HCT116 (cell line): ENCODE data around the gene ZNF367. TPM values are rescaled to one million over a fixed set of nuclear protein-coding genes. Genes with fewer than 3 reads are reported as not detected.

Source experiments
- ATAC-seq: fragments of 200-7000 bp; cut with Tn5 transposase; 2 replicates; pipeline ENCODE4 v1.9.1; 2020; ENCODE audit warnings: mild to moderate bottlenecking, moderate library complexity
- BruUV-seq: library from RNA; stranded (reverse); fragments of 400-500 nt; replicated peaks from 2 replicates; lab custom pipeline; 2021; lab: Mats Ljungman, UMichigan
- CTCF ChIA-PET: fragments of 300-600 bp; sonication (Branson Sonifier 250); formaldehyde crosslinking; loops from one replicate; lab custom pipeline; 2021; ENCODE audit warnings: antibody characterized with exemption; lab: Charles Lee
- POLR2A ChIA-PET: fragments of 300-600, 350-600 bp; sonication (Branson Sonifier 250); formaldehyde crosslinking; loops from one replicate; lab custom pipeline; 2021; ENCODE audit warnings: antibody characterized with exemption; lab: Charles Lee
- RAD21 ChIA-PET, 2 experiments: fragments of 300-600 bp; sonication (Branson Sonifier 250); formaldehyde crosslinking; loops; one replicate each; lab custom pipeline; 2023; ENCODE audit warnings: low total read pairs in 2 of 2; ENCODE audit not compliant: uncharacterized antibody in 2 of 2, unreplicated experiment in 2 of 2, low non-redundant PET in 1 of 2; lab: Charles Lee
- DNase-seq: peaks from one replicate; pipeline ENCODE4 v3.0.0-alpha.2; 2010; ENCODE audit warnings: low read depth, low spot score
- H2AFZ ChIP-seq: fragments of 200-600 bp; shearing (Covaris generic), sonication (generic); 2 replicates; pipeline ENCODE4 v1.6.1; 2017; ENCODE audit warnings: low read depth, mixed run types, mixed read lengths, antibody characterized with exemption, low read length; ENCODE audit not compliant: poor library complexity, severe bottlenecking
- H3K27ac ChIP-seq: 2 replicates; pipeline ENCODE4 v1.5.1; 2012; ENCODE audit warnings: low read depth, low read length
- H3K27me3 ChIP-seq: fragments of 200-600 bp; sonication (generic); 2 replicates; pipeline ENCODE4 v1.6.1; 2016; ENCODE audit warnings: mixed run types, low read length, mixed read lengths; ENCODE audit not compliant: insufficient read depth
- H3K36me3 ChIP-seq, 2 experiments: fragments of 200-500 bp in 1 of 2; fragments of 200-600 bp in 1 of 2; sonication (Bioruptor generic) in 1 of 2; sonication (generic) in 1 of 2; 2 replicates each; pipeline versions ENCODE4 v1.5.1 to v1.6.1; 2014 to 2016; ENCODE audit warnings: low read length in 2 of 2, inconsistent platforms in 1 of 2, mixed read lengths in 1 of 2, mixed run types in 1 of 2; ENCODE audit not compliant: insufficient read depth in 2 of 2, control insufficient read depth in 1 of 2
- H3K4me1 ChIP-seq, 2 experiments: fragments of 200-600 bp in 1 of 2; sonication (generic) in 1 of 2; 2 replicates each; pipeline versions ENCODE4 v1.5.1 to v1.6.1; 2012 to 2017; ENCODE audit warnings: low read length in 2 of 2, inconsistent platforms in 1 of 2, mild to moderate bottlenecking in 1 of 2, mixed read lengths in 1 of 2, mixed run types in 1 of 2, moderate library complexity in 1 of 2; ENCODE audit not compliant: insufficient read depth in 2 of 2, control insufficient read depth in 1 of 2
- H3K4me2 ChIP-seq: fragments of 200-600 bp; sonication (generic); 2 replicates; pipeline ENCODE4 v1.6.1; 2017; ENCODE audit warnings: mixed run types, low read length, mixed read lengths
- H3K4me3 ChIP-seq, 2 experiments: fragments of 200-600 bp in 1 of 2; sonication (generic) in 1 of 2; replicated peaks in 1 of 2; 2 replicates each; pipeline ENCODE4 v1.5.1; 2011 to 2016; ENCODE audit warnings: low read length in 2 of 2, control low read depth in 1 of 2, low read depth in 1 of 2, mild to moderate bottlenecking in 1 of 2, mixed read lengths in 1 of 2, mixed run types in 1 of 2
- H3K79me2 ChIP-seq: fragments of 200-600 bp; sonication (generic); 2 replicates; pipeline ENCODE4 v1.6.1; 2017; ENCODE audit warnings: mild to moderate bottlenecking, mixed run types, low read length, moderate library complexity, mixed read lengths; ENCODE audit not compliant: insufficient read depth
- H3K9ac ChIP-seq: fragments of 200-600 bp; sonication (generic); 2 replicates; pipeline ENCODE4 v1.6.1; 2016; ENCODE audit warnings: low read length, mixed read lengths
- H3K9me2 ChIP-seq: fragments of 200-600 bp; sonication (generic), shearing (Covaris generic); 2 replicates; pipeline ENCODE4 v1.6.1; 2017; ENCODE audit warnings: mixed run types, mild to moderate bottlenecking, moderate library complexity; ENCODE audit not compliant: insufficient read depth
- H3K9me3 ChIP-seq, 2 experiments: fragments of 200-500 bp in 1 of 2; fragments of 200-600 bp in 1 of 2; sonication (Bioruptor generic) in 1 of 2; sonication (generic) in 1 of 2; 2 replicates each; pipeline ENCODE4 v1.6.1; 2014 to 2017; ENCODE audit warnings: low read length in 2 of 2, mixed read lengths in 2 of 2, inconsistent platforms in 1 of 2, low read depth in 1 of 2, mild to moderate bottlenecking in 1 of 2, mixed run types in 1 of 2, moderate library complexity in 1 of 2; ENCODE audit not compliant: control insufficient read depth in 1 of 2, insufficient read depth in 1 of 2
- H4K20me1 ChIP-seq: fragments of 200-600 bp; sonication (generic), shearing (Covaris generic); 2 replicates; pipeline ENCODE4 v1.6.1; 2017; ENCODE audit warnings: mixed run types, mild to moderate bottlenecking, moderate library complexity; ENCODE audit not compliant: insufficient read depth
- ATF3 ChIP-seq: IDR thresholded peaks from 2 replicates; pipeline ENCODE4 v1.6.1; 2012
- CBX3 ChIP-seq: IDR thresholded peaks from 2 replicates; pipeline ENCODE4 v1.6.1; 2012; ENCODE audit warnings: low read depth
- ELF1 ChIP-seq: IDR thresholded peaks from 2 replicates; pipeline ENCODE4 v1.6.1; 2012; ENCODE audit warnings: low read depth, borderline replicate concordance
- EZH2 ChIP-seq: fragments of 200-600 bp; sonication (generic); IDR thresholded peaks from 2 replicates; pipeline ENCODE4 v1.6.1; 2017; ENCODE audit warnings: antibody characterized with exemption, mixed run types
- EZH2phosphoT487 ChIP-seq: fragments of 200-600 bp; IDR thresholded peaks from 2 replicates; pipeline ENCODE4 v1.6.1; 2018; ENCODE audit warnings: antibody characterized with exemption, borderline replicate concordance
- JUND ChIP-seq: IDR thresholded peaks from 2 replicates; pipeline ENCODE4 v1.6.1; 2012
- MAX ChIP-seq: IDR thresholded peaks from 2 replicates; pipeline ENCODE4 v1.6.1; 2012
- POLR2A ChIP-seq: IDR thresholded peaks from 2 replicates; pipeline ENCODE4 v1.7.0; 2011; ENCODE audit warnings: borderline replicate concordance; ENCODE audit not compliant: insufficient read depth, insufficient read length; ENCODE audit errors: extremely low read depth
- POLR2AphosphoS5 ChIP-seq: IDR thresholded peaks from 2 replicates; pipeline ENCODE4 v1.6.1; 2011; ENCODE audit warnings: mild to moderate bottlenecking, low read depth, low read length, moderate library complexity
- RAD21 ChIP-seq: IDR thresholded peaks from 2 replicates; pipeline ENCODE4 v1.6.1; 2012; ENCODE audit warnings: low read depth, mild to moderate bottlenecking
- REST ChIP-seq: IDR thresholded peaks from 2 replicates; pipeline ENCODE4 v1.6.1; 2012; ENCODE audit warnings: low read depth
- SIN3A ChIP-seq: IDR thresholded peaks from 2 replicates; pipeline ENCODE4 v1.6.1; 2012; ENCODE audit warnings: low read depth
- SP1 ChIP-seq: IDR thresholded peaks from 2 replicates; pipeline ENCODE4 v1.6.1; 2012; ENCODE audit warnings: low read depth
- TCF7L2 ChIP-seq: IDR thresholded peaks from 2 replicates; pipeline ENCODE4 v1.7.0; 2011; ENCODE audit warnings: borderline replicate concordance, inconsistent platforms; ENCODE audit not compliant: insufficient read depth, insufficient read length; ENCODE audit errors: extremely low read depth
- YY1 ChIP-seq: IDR thresholded peaks from 2 replicates; pipeline ENCODE4 v1.6.1; 2011; ENCODE audit warnings: low read length, low read depth, moderate library complexity, mild to moderate bottlenecking; ENCODE audit not compliant: insufficient replicate concordance; ENCODE audit errors: extremely low read depth
- ZBTB33 ChIP-seq: IDR thresholded peaks from 2 replicates; pipeline ENCODE4 v1.6.1; 2011; ENCODE audit warnings: mild to moderate bottlenecking, low read length, moderate library complexity; ENCODE audit not compliant: insufficient replicate concordance; ENCODE audit errors: extremely low read depth
- ZNF274 ChIP-seq: fragments of 200-500 bp; sonication (Bioruptor generic); IDR thresholded peaks from 2 replicates; pipeline ENCODE4 v1.6.1; 2014; ENCODE audit warnings: mild to moderate bottlenecking, low read depth, low read length, inconsistent platforms
- intact Hi-C: fragments of 100-400 bp; cut with micrococcal nuclease; formaldehyde crosslinking; loops from 2 replicates; pipeline ENCODE4 v1.10.0; 2022
- total RNA-seq: library from RNA; stranded (reverse); gene quantifications from one replicate; pipeline ENCODE4 v1.2.1, GENCODE V29; 2021; ENCODE audit not compliant: unreplicated experiment

The ZNF367 gene
- total RNA-seq, 1 experiment from 2014 or later, result 18.1 TPM

GRCh38 chr9:96338299-96338698 is 79.9 kb downstream of the ZNF367 start:
- peaks cover 51 to 65% of the 10 kb centered on the region in 2 experiments for H3K4me1 ChIP-seq
- no TSS peak for BruUV-seq

More at GRCh38 chr9:96338299-96338698, 79.9 kb downstream of the ZNF367 start:
- intact Hi-C loops, result no loop called here
- DNase-seq (no peak), ATAC-seq (no peak)
- Histone ChIP-seq H3K4me2 (no peak overlapping the region), H3K27ac (peak overlapping the region; percentile 91; the same call in 1 of the 2 replicates), H2AFZ (no peak overlapping the region), H3K9me3 (no peaks in the 10 kb centered on the region), H3K9ac (no peak overlapping the region), H3K36me3 (no peaks in the 10 kb centered on the region), H3K79me2 (no peaks in the 10 kb centered on the region), H3K27me3 (no peaks in the 10 kb centered on the region), H4K20me1 (no peaks in the 10 kb centered on the region), H3K9me2 (no peaks in the 10 kb centered on the region), H3K4me3 (no peak overlapping the region)
- TF ChIP-seq REST (no peak), RAD21 (no peak), MAX (no peak), ZBTB33 (no peak), EZH2phosphoT487 (no peak), JUND (no peak), EZH2 (no peak), CBX3 (no peak), ATF3 (no peak), POLR2AphosphoS5 (no peak), POLR2A (no peak), SP1 (no peak), TCF7L2 (no peak), ZNF274 (no peak), ELF1 (no peak), YY1 (no peak), SIN3A (no peak)
- ChIA-PET RAD21 (no interaction called here), POLR2A (interaction anchor here (0.6 kb wide), 1 partner anchor 89 kb away, joined by 3 read pairs; no protein-coding TSS in a partner anchor), CTCF (no interaction called here)
